ENCODE results near the gene ALPL.

ALPL gene

DNA sequence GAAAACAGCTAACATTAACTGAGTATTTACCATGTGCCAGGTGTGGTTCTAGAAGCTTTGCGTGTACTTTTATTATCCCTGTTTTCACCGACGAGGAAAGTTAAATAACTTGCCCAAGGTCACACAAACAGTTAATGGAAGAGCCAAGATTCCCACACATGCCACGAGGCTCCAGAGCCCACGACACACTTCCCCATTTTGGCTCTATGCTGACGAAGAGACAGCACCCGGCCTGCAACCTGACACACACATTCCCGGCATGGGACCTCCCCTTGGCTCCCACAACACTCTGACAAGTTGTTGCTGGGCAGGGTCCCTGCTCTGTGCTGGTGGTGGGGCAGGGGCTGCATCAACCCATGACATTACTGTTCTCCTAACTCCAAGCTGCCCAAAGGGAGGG is 107.1 kb downstream of the ALPL start:
- H2AFZ ChIP-seq (ENCODE audit: low read depth, low read length, severe bottlenecking), result no peak overlapping the region
- no peaks in the 10 kb centered on the region for H3K9me3 ChIP-seq (ENCODE audit: insufficient read depth, low read length)
- no peak overlapping the region for H3K4me3 ChIP-seq (ENCODE audit: insufficient read depth, low read length, poor library complexity, severe bottlenecking)
- no peak overlapping the region for H3K27ac ChIP-seq (ENCODE audit: low read depth, low read length)
- H3K79me2 ChIP-seq (ENCODE audit: insufficient read depth, low read length), result no peaks in the 10 kb centered on the region
- no peaks in the 10 kb centered on the region for H3K36me3 ChIP-seq (ENCODE audit: low read length)
- H3F3A ChIP-seq (ENCODE audit: insufficient read depth), result no peaks in the 10 kb centered on the region
- H3K4me2 ChIP-seq (ENCODE audit: low read depth, low read length, poor library complexity, severe bottlenecking), result no peak overlapping the region
- H3K9me2 ChIP-seq (replicated peaks; ENCODE audit: insufficient read depth, low read length), result no peaks in the 10 kb centered on the region
- no peak overlapping the region for H3K9ac ChIP-seq (ENCODE audit: low read length)
- TF ChIP-seq CTCF (IDR thresholded peaks at IDR 0.05; ENCODE audit: insufficient read depth, low read length, poor library complexity, severe bottlenecking) (no peak), EZH2phosphoT487 (conservative IDR thresholded peaks at IDR 0.05; ENCODE audit: low read length) (no peak)
- no peaks in the 10 kb centered on the region for H4K20me1 ChIP-seq (ENCODE audit: low read depth, low read length)
- no peaks in the 10 kb centered on the region for H3K27me3 ChIP-seq (ENCODE audit: low read length)

DNA sequence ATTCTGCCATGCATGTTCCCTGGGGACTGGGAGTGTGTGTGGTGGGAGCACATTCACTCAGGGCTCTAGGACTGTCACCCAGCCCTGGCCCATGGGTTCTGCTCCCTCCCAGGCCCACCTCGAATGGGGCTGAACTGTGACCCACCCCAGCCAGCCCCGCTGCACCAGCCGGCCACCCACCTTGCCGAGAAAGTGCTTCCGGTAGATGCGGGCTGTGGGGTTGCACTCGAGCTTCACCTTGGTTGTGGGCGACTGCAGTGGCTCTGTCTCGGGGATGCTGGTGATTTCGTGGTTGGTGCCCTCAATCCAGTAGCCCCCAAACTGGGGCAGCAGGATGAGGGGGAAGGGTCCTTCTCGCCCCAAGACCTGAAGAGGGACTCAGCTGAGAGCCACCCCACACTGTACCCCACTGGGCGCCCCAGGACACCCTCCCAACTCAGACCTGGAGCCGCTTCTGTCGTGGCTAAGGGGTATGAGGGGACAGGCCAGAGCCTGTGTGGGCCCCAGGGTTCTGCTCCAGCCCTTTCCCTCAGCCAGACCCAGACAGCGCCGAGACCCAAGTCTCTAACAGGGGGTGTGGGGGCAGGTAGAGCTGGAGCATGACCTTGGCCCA is 108.0 kb downstream of the ALPL start:
- Histone ChIP-seq H3K27ac (ENCODE audit: low read depth, low read length) (no peak overlapping the region), H2AFZ (ENCODE audit: low read depth, low read length, severe bottlenecking) (no peak overlapping the region), H3K9me2 (replicated peaks; ENCODE audit: insufficient read depth, low read length) (no peaks in the 10 kb centered on the region), H3K9ac (ENCODE audit: low read length) (no peak overlapping the region), H3K4me3 (ENCODE audit: insufficient read depth, low read length, poor library complexity, severe bottlenecking) (no peak overlapping the region), H3K27me3 (ENCODE audit: low read length) (no peaks in the 10 kb centered on the region), H3K9me3 (ENCODE audit: insufficient read depth, low read length) (no peaks in the 10 kb centered on the region), H3K79me2 (ENCODE audit: insufficient read depth, low read length) (no peaks in the 10 kb centered on the region), H3F3A (ENCODE audit: insufficient read depth) (no peaks in the 10 kb centered on the region), H4K20me1 (ENCODE audit: low read depth, low read length) (no peaks in the 10 kb centered on the region), H3K4me2 (ENCODE audit: low read depth, low read length, poor library complexity, severe bottlenecking) (no peak overlapping the region), H3K36me3 (ENCODE audit: low read length) (no peaks in the 10 kb centered on the region)
- TF ChIP-seq EZH2phosphoT487 (conservative IDR thresholded peaks at IDR 0.05; ENCODE audit: low read length), result no peak
- no peak for TF ChIP-seq CTCF (IDR thresholded peaks at IDR 0.05; ENCODE audit: insufficient read depth, low read length, poor library complexity, severe bottlenecking)

DNA sequence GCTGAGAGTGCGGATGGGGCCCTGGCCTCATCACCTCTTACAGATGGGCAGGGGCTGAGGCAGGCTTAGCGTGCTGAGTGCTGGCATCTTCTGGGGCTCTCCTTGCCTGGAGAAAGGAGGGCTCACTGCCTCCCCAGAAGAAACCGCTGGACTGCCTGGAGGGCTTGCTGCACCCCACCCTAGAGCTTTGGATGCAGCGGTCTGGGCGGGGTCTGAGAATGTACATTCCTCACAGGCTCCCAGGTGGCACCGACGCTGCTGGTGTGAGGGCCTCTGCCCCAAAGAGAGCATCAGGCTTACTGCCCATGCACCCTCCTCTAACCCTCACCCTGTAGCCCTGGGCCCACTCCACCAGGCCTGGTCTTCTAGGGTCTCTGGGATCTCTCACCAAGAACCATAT is 108.8 kb downstream of the ALPL start:
- Histone ChIP-seq H4K20me1 (ENCODE audit: low read depth, low read length) (no peaks in the 10 kb centered on the region), H2AFZ (ENCODE audit: low read depth, low read length, severe bottlenecking) (no peak overlapping the region), H3K27me3 (ENCODE audit: low read length) (no peaks in the 10 kb centered on the region), H3K4me2 (ENCODE audit: low read depth, low read length, poor library complexity, severe bottlenecking) (no peak overlapping the region), H3K9ac (ENCODE audit: low read length) (no peak overlapping the region), H3K9me2 (replicated peaks; ENCODE audit: insufficient read depth, low read length) (no peaks in the 10 kb centered on the region), H3F3A (ENCODE audit: insufficient read depth) (no peaks in the 10 kb centered on the region), H3K27ac (ENCODE audit: low read depth, low read length) (no peak overlapping the region), H3K36me3 (ENCODE audit: low read length) (no peaks in the 10 kb centered on the region), H3K9me3 (ENCODE audit: insufficient read depth, low read length) (no peaks in the 10 kb centered on the region), H3K4me3 (ENCODE audit: insufficient read depth, low read length, poor library complexity, severe bottlenecking) (no peak overlapping the region), H3K79me2 (ENCODE audit: insufficient read depth, low read length) (no peaks in the 10 kb centered on the region)
- TF ChIP-seq EZH2phosphoT487 (conservative IDR thresholded peaks at IDR 0.05; ENCODE audit: low read length) (no peak), CTCF (IDR thresholded peaks at IDR 0.05; ENCODE audit: insufficient read depth, low read length, poor library complexity, severe bottlenecking) (no peak)
